Stimulated activated CD4-positive, alpha-beta T cell treated with anti-CD3 and anti-CD28 coated beads, Interleukin-4, amount 100 ng/mL, for 4 hours (primary cell): ENCODE results near the gene FHL2.
"Not testable (repeated sequence)": the region's sequence is repeated elsewhere in the genome, so short reads cannot be mapped to it uniquely, and the experiment has no call there.

Source experiments
- DNase-seq, 2 experiments: peaks; one replicate each; pipeline ENCODE4 v3.0.0-alpha.2; 2020

Gene FHL2

DNA sequence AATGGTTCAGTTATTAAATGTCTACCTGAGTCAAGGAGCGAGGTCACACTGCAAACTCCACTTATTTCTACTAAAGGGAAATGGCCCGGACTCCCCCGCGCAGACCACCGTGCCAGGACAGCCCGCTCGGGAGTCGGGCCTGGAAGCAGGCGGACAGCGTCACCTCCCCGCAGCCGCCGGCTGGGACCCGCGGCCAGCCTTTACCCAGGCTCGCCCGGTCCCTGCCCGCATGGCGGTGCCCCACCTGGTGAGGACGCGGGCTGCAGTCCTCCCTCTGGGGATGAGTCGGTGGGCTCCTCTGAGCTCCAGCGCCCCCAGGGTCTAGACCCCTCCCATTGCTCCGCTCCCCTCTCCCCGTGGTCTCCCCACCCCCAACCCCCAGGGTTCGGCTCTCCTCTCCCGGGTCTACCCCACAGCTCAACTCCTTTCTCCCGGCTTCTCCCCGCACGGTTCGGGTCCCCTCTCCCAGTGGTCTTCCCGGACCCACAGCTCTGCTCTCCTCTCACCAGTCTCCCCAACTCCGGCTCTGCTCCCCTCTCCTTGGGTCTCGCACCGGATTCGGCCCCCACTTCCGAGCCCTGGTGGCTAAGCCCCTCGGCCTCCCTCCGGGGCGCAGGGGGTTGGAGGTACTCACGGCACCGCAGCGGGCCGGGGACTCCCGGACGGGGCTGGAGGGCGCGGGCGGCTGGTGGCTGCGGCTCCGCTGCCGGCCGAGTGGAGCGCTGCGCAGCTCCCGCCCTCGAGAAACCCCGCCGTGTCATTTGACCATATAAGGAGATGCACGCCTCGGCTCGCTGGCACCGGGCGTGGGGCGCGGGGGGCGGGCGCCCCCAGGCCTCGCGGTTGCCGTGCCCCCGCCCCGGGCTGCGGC, at the start of gene FHL2:
Gene FHL2, minus strand, starts transcription at position 716 of the 871 bp plus-strand sequence. CDS start 12,535 bp downstream, outside the sequence.
- peak; percentile 65 to 71 for DNase-seq

GRCh38 chr2:105447476-105447875, 48.6 kb upstream of the FHL2 start:
- no peak for DNase-seq

DNA sequence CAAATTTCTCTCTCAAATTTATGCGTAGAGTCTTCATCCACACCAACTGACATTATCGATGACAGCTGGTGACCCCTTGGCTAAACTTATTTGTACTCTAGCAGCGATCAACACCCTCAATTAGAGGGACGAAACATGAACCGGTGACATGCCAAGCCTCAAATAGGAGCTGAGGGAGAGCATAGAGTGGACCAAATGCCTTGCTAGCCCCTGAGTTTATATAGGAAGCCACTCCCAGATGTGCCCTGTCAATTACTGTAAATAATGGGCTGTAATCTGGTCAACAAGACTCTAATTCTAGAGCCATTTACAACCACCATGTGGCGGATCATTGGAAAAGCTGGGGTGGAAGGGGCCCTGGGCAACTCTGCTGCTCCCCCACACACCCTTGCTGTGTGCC, 47.6 kb upstream of the FHL2 start:
- DNase-seq: no peak

DNA sequence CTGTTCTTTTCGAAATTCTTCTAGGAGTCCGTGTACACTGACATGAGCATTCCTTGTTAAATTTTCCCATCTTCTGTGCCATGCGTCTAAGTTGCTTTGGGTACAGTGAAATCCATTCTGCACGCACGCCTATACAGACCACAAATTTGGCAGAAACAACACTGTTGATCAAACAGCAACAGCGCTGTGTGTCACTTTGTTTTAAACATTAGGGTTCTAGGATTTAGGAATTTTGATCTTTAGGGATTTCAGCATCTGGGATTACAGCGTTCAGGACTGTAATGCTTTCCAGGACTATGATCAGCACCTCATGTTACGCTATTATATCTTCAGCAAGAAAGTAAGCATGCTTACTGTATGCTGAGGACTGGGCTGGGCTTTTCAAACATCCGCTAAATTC, 47.1 kb upstream of the FHL2 start:
- DNase-seq: no peak

DNA sequence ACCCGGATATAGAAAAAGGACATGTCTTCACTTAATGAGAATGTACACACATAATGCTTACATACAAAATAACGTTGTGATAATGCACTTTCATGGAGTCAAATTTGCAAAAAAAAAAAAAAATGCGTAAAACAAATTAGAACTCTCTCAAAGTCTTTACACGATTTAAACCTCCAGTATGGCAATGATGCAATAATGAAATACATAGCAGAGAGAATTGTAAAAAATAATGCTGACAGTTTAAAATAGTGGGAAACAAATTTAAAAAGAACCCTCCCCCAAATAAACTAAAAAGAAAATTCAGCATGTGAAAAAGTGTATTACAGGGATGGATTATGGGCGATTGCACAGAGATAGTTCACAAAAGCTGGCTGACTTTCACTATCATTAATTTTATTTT, 46.6 kb upstream of the FHL2 start:
- DNase-seq: no peak

DNA sequence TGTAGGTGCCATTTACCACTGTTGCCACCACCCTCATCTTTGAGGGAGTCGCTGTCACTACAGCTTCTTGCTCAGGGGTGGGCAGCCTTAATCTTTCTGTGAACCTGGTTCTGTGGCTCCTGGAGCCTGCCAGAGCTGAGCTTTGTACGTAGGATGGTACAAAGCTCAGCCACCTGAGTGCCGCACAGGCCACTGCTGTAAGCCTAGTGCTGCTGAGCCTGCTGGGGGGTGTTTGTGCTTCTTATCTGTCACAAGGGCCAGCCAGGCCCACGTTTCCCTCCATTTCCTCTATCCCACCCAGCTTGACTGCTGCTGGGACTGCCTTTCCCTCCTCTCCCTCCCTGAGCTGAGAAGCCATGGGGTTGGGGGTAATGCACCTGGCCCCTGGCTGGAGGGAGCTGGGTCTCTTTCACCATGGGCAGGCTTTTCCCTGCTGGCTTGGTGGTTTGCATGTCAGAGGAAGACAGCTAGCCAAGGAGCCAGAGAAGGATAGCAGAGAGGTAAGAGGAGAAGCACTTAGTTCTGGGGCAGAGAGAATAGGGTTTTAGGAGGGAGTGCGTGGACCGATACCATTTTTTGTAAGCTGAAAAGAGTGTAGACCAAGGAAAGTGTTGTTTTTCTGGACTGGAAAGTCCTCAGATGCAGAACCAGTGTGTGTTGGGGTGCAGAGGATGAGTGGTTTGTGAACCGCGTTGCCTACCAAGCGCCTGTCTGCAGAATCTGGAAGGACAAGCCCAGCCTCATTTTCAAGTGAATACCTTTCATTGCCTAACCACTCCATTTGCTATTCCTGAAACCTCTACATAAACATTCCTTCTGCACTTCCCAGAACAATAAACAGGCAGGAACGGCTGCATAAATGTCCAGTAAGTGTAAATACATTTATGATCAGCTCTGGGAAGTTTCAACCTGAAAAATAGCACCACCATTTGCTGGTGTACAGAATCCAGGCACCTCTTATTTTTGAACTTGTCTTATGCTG, 45.1 kb upstream of the FHL2 start:
- no peak for DNase-seq

GRCh38 chr2:105442721-105443120, 43.9 kb upstream of the FHL2 start:
- no peak for DNase-seq

DNA sequence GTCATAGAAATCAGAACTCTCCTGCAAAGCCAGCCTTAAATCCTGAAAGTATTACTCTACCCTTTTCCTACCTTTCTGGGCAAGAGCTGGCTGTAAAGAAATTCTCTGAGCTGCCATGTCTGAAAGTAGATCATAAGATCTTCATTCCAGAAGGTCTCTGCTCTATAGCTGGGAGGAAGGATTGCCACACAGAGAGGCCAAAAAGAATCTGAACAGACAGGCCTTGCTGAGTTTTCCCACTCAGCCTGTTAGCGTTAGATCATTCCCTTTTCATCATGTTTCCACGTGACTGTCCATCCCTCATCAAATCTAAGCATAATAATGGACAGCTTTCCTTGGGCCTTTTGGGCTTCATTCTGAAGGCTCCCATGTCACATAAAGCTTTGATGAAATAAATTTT, 43.2 kb upstream of the FHL2 start:
- DNase-seq: no peak

DNA sequence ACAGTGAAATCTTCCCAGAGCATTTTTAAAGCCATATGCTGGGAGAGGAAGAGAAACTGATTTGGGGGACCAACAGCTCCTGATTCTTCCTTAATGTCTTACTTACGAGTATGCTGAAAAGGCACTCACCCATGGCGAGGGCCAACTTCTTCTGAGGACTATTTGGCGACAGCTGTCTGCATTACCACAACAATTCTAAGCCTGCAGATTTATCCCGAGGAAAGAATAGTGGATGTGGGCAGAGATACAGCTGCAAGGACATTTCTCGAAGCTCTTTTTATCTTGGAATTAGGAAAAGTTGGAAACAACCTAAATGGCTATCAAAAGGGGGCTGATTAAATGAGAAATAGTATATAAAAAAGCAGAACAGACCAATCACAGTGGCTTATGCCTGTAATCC, 40.3 kb upstream of the FHL2 start:
- no peak for DNase-seq

- DNase-seq: no peak
These were observed 39.5 kb upstream of the FHL2 start for GRCh38 chr2:105438104-105438929.

DNA sequence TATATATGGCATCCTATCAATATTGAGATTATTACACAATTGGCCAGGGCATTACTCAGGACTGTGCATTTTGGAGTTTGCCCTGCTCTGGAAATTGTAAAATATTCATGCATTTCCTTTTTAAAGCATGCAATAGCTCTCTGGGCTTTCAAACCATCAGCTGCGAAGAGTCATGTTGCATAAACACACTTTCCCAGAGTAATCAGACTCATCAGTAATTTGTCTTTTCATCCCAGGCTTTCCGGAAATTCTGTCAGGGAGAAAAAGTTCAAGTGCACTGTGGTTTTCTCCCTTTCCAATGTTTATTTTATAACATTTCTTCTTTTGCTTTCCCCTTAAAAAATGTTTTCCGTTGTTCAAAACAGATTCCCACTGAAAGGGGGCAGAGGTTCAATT, 38.9 kb upstream of the FHL2 start:
- no peak for DNase-seq

- no peak for DNase-seq
These were observed 33.9 kb upstream of the FHL2 start for GRCh38 chr2:105432749-105433148.

- no peak for DNase-seq
These were observed 33.2 kb upstream of the FHL2 start for GRCh38 chr2:105432044-105432399.

GRCh38 chr2:105431367-105432043, 32.7 kb upstream of the FHL2 start:
- no peak for DNase-seq

- DNase-seq: no peak
These were observed 29.7 kb upstream of the FHL2 start for GRCh38 chr2:105428387-105429018.

DNA sequence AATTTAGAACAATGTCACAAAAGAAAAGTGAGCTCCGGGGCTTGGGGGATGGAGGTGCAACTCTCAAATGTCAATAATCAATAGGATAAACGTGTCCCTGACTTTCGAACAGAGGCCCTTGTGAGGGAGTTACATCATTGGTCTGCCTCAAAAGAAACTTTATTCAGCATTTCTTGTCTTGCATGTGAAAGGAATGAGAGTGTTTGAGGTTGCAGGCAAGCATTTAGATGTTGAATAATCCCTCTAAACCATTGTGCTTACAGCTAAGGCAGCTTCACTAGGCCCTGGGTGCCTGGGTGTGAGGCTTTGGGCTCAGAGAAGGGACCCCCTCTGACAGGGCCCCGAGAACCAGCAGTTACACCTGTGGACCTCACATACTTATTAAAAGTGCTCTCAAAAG, 28.6 kb upstream of the FHL2 start:
- DNase-seq: no peak

DNA sequence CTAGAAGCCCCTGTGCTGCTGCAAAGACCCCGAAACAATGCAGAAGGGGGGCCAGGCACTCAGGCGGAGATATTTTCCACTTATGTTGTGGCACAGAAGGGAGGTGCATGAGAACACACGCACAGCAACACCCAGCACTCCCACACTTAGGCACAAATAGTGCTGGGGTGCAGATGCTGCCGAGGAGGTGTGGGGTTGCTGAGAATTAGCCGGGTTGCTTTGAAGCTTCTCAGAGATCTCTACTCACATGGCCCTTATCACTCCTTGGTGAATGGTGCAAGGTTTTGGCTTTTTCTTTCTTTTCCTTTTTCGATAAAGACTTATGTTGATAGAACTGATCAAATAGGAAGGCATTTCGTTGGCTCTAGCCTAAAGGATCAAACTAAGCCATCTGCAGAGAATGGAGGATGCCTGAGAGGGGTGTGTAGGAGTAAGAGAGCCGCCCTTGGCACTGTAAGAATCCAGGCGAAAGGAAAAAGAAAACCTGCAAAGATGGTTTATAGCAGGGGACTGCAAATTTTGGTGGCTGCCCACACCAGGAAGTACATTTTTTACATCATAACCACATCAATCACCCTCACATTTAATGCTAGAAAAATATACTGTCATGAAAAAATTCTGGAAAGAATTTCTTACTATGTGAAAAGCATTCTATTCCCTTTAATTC, 27.9 kb upstream of the FHL2 start:
- no peak for DNase-seq

- DNase-seq: no peak
These were observed 27.2 kb upstream of the FHL2 start for GRCh38 chr2:105425936-105426625.

DNA sequence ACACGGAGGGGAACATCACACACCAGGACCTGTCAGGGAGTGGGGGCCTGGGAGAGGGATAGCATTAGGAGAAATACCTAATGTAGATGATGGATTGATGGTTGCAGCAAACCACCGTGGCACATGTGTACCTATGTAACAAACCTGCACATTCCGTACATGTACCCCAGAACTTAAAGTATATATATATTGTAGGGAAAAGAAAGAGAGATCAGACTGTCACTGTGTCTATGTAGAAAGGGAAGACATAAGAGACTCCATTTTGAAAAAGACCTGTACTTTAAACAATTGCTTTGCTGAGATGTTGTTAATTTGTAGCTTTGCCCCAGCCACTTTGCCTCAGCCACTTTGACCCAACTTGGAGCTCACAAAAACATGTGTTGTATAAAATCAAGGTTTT, 26.0 kb upstream of the FHL2 start:
- DNase-seq: not testable (repeated sequence)

DNA sequence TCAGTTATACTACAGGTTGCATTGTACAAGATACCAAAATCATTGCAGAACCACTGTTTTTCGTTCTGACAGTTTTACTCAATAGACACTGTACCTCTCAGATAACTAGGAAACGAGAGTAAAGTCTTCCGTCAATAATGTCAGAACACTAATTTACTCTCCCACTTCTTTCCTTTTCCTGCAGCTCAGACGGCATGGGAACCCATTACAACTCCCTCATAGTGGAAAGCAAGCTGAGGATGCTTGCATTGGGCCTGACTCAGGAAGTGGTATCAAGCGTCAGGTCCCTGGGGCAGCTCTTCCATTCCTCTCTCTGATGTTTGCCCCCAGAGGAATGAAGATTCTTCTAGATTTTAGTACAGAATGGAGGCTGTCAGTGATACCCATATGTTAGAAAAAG, 23.9 kb upstream of the FHL2 start:
- no peak for DNase-seq

- DNase-seq: no peak
These were observed 22.2 kb upstream of the FHL2 start for GRCh38 chr2:105421053-105421452.
